ENCODE results near the gene VWC2. TPM values are rescaled to one million over a fixed set of nuclear protein-coding genes. Genes with fewer than 3 reads are reported as not detected.

Gene VWC2
- total and polyA plus RNA-seq, 2 of the 8 experiments (the other 6 are each of a cell fraction or from before 2014, with no cell fraction given), result 0.24 to 0.30 TPM

GRCh38 chr7:49778731-49779270 is 5.4 kb downstream of the VWC2 start:
- no peak overlapping the region for H4K91ac ChIP-seq (replicated peaks; ENCODE audit: insufficient read length, low read length)
- DNase-seq (ENCODE audit: low read depth in 1 of 2, low spot score in 2 of 2), result no peak
- H3K56ac ChIP-seq (replicated peaks; ENCODE audit: insufficient read length, low read depth, low read length), result no peak overlapping the region
- no peak overlapping the region for H3K4ac ChIP-seq (replicated peaks; ENCODE audit: insufficient read length, low read depth, low read length)
- H3K4me3 ChIP-seq (ENCODE audit: extremely low read depth in 1 of 4, insufficient read depth in 2 of 4, low read depth in 3 of 4, low read length in 4 of 4), result no peak overlapping the region
- no peak for TF ChIP-seq TEAD4 (IDR thresholded peaks at IDR 0.05; ENCODE audit: low read depth, low read length)
- no peak for TF ChIP-seq HDAC2 (IDR thresholded peaks at IDR 0.05; ENCODE audit: borderline replicate concordance in 1 of 2, low read depth in 2 of 2, low read length in 2 of 2)
- no peak for TF ChIP-seq SIN3A (conservative IDR thresholded peaks at IDR 0.05 in 1 of 2, IDR thresholded peaks at IDR 0.05 in 1 of 2; ENCODE audit: low read depth in 1 of 2, low read length in 2 of 2)
- peaks cover 15 to 32% (median 30%) of the 10 kb centered on the region in 4 experiments for H3K27me3 ChIP-seq (replicated peaks in 1 of 4; ENCODE audit: control insufficient read depth in 3 of 4, extremely low read depth in 1 of 4, insufficient read depth in 3 of 4, low read length in 3 of 4)
- POLR2A ChIA-PET (ENCODE audit: partially characterized antibody), result no interaction called here
- H3K9ac ChIP-seq (replicated peaks in 1 of 4; ENCODE audit: extremely low read depth in 1 of 4, low read depth in 3 of 4, low read length in 3 of 4), result no peak overlapping the region
- no peak overlapping the region for H2BK20ac ChIP-seq (ENCODE audit: low read length)
- no peak overlapping the region for H2AK5ac ChIP-seq (ENCODE audit: low read depth, low read length)
- H2AFZ ChIP-seq (ENCODE audit: low read length), result no peak overlapping the region
- no peak overlapping the region for H4K5ac ChIP-seq (ENCODE audit: insufficient read length, low read depth, low read length)
- H3K4me1 ChIP-seq (replicated peaks in 1 of 4; ENCODE audit: control insufficient read depth in 3 of 4, insufficient read depth in 4 of 4, low read length in 3 of 4), result no peaks in the 10 kb centered on the region
- no peak overlapping the region for H3K4me2 ChIP-seq (ENCODE audit: insufficient read depth in 1 of 2, low read depth in 2 of 2, low read length in 2 of 2)
- H4K20me1 ChIP-seq (replicated peaks in 1 of 2; ENCODE audit: control insufficient read depth in 1 of 2, insufficient read depth in 2 of 2, low read length in 2 of 2), result no peaks in the 10 kb centered on the region
- no peak overlapping the region for H2BK120ac ChIP-seq (replicated peaks; ENCODE audit: low read depth, low read length)
- H3K18ac ChIP-seq (ENCODE audit: extremely low read depth, low read length), result no peak overlapping the region
- no peaks in the 10 kb centered on the region for H3K79me2 ChIP-seq (ENCODE audit: control insufficient read depth in 1 of 2, insufficient read depth in 2 of 2, low read length in 2 of 2)
- H3K27ac ChIP-seq (ENCODE audit: low read depth, low read length), result no peak overlapping the region
- peaks cover 0 to 2% of the 10 kb centered on the region in 2 experiments; a peak in 1 of 4 replicates for H3K9me3 ChIP-seq (ENCODE audit: insufficient read depth in 2 of 2, low read depth in 1 of 2, low read length in 1 of 2)
- no peak overlapping the region for H3K14ac ChIP-seq (ENCODE audit: insufficient read length)
- H3K23me2 ChIP-seq (ENCODE audit: low read depth, low read length), result peaks cover 20% of the 10 kb centered on the region; the same call in 1 of the 2 replicates
- H2BK12ac ChIP-seq (ENCODE audit: low read depth, low read length), result no peak overlapping the region
- no peaks in the 10 kb centered on the region for H3K36me3 ChIP-seq (ENCODE audit: control insufficient read depth in 2 of 4, insufficient read depth in 4 of 4, low read length in 3 of 4)
- no peaks in the 10 kb centered on the region for H3K79me1 ChIP-seq (ENCODE audit: low read depth, low read length)
- no peak overlapping the region for H4K8ac ChIP-seq (ENCODE audit: extremely low read depth, insufficient read depth, low read length)
- no peak for FAIRE-seq
- H2BK15ac ChIP-seq (ENCODE audit: low read length), result no peak overlapping the region
- no peak overlapping the region for H3K23ac ChIP-seq (ENCODE audit: insufficient read length)
- WGBS, 2 experiments (ENCODE audit: extremely low coverage in 1 of 2, insufficient coverage in 1 of 2, insufficient read length in 1 of 2, insufficient replicate concordance in 2 of 2, low coverage in 1 of 2, low lambda C conversion rate in 2 of 2, missing lambda C conversion rate in 1 of 2), result 96% methylated on average over 3 of the region's 3 CpGs; no CpG with 5 or more reads in 1 of the 2 experiments
- CTCF ChIA-PET (ENCODE audit: partially characterized antibody), result no interaction called here
- H2BK5ac ChIP-seq (ENCODE audit: low read depth, low read length), result no peak overlapping the region

All from H1 (cell line).